ENCODE results near the gene DPP10. TPM values are rescaled to one million over a fixed set of nuclear protein-coding genes. Genes with fewer than 3 reads are reported as not detected.

The DPP10 gene
- not detected in 2 replicates for total RNA-seq

DNA sequence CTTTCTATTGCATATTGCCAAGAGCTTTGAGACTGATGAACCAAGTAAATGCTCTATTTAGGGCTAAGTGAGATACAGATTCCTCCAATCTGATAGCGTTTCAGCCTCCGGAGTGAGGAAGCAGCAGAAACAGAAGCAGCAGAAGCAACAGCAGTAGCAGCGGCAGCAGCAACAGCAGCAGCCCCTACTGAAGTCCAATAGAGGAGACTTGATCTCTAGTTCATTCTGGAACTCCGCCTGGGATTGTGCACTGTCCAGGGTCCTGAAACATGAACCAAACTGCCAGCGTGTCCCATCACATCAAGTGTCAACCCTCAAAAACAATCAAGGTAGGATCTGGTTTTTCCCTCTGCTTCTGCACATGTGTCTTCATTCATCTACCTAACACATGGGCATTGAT is at the start of gene DPP10:
TSS of gene DPP10 (plus strand) at position 132 of the 400 bp plus-strand sequence.

